ENCODE measurements around the gene LRRC52.

DNA sequence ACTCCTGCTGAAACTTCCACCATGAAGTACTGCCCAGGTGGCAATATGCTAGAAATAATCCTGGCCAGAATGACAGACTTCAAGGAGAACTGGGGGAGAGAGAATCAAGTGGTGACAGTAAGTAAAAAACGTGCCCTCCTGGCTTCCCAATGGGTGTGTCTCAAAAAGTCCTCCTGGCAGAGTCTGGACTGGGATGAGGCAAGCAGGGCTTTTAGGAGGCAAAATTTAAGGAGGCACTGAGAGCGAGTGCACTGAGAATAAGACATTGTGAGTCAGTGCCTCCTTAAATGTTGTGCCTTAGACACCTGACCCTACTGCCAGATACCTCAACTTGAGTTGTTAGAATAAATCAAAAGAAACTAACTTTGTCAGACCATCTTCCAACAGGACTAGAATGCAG is 2.2 kb downstream of the LRRC52 start:
- TF ChIP-seq POLR2A (IDR thresholded peaks at IDR 0.05; ENCODE audit: low read length): no peak
- no peak for TF ChIP-seq CTCF (IDR thresholded peaks at IDR 0.05)
- no peak for TF ChIP-seq FOXS1 (CRISPR knock-in tag; IDR thresholded peaks at IDR 0.05)
- TF ChIP-seq, protein P1, sequence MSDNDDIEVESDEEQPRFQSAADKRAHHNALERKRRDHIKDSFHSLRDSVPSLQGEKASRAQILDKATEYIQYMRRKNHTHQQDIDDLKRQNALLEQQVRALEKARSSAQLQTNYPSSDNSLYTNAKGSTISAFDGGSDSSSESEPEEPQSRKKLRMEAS (IDR thresholded peaks at IDR 0.05): no peak
- TF ChIP-seq PHF8 (IDR thresholded peaks at IDR 0.05; ENCODE audit: borderline replicate concordance, low read depth): no peak
- TF ChIP-seq KDM5A (IDR thresholded peaks at IDR 0.05): no peak
- TF ChIP-seq MYC (IDR thresholded peaks at IDR 0.05; ENCODE audit: borderline replicate concordance, low read length): no peak
- TF ChIP-seq REST (IDR thresholded peaks at IDR 0.05): no peak
- TF ChIP-seq RFX5 (IDR thresholded peaks at IDR 0.05): no peak
- no peak for TF ChIP-seq JUNB (IDR thresholded peaks at IDR 0.05)
- no peak for TF ChIP-seq JUN (IDR thresholded peaks at IDR 0.05)
- TF ChIP-seq ZC3H11A (IDR thresholded peaks at IDR 0.05): no peak
